ENCODE results near the gene SLC12A1.

DNA sequence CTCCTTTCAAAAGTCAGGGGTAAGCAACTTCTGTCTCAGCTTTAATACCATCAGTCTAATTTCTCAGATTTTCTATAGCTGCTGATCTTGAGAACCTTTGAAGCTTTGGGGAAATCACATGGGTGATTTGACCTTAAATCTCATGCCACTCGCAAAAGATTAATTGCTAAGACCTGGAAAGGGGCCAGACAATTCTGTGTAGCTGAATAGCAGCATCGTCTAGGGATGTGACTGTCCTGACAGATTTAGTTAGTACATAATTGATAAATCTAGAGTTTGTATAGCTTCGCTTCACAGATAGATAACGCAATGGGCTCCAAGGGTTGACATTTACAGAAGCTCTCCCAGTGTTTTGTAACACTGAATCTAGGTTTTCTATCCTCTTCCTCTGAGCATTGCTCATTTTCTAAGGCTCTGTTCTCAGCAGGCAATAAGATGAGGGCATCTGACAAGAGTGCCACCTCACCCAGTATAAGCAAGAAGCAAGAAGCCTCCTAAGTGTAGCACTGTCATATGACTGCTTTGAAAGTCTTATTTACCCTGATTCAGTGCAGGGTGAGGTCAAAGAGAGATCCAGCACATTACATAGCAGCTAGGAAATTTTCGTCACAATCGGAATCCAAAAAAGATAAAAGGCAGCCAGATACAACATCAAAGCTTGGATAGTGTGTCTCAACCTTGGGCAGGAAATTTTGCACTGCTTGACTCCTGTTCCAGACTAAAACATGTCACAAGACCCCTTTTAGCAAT, 77.5 kb downstream of the SLC12A1 start:
- TF ChIP-seq, protein P1, sequence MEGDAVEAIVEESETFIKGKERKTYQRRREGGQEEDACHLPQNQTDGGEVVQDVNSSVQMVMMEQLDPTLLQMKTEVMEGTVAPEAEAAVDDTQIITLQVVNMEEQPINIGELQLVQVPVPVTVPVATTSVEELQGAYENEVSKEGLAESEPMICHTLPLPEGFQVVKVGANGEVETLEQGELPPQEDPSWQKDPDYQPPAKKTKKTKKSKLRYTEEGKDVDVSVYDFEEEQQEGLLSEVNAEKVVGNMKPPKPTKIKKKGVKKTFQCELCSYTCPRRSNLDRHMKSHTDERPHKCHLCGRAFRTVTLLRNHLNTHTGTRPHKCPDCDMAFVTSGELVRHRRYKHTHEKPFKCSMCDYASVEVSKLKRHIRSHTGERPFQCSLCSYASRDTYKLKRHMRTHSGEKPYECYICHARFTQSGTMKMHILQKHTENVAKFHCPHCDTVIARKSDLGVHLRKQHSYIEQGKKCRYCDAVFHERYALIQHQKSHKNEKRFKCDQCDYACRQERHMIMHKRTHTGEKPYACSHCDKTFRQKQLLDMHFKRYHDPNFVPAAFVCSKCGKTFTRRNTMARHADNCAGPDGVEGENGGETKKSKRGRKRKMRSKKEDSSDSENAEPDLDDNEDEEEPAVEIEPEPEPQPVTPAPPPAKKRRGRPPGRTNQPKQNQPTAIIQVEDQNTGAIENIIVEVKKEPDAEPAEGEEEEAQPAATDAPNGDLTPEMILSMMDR (IDR thresholded peaks at IDR 0.05), result no peak
- TF ChIP-seq POLR2A (IDR thresholded peaks at IDR 0.05; ENCODE audit: low read depth), result no peak
- no peak for TF ChIP-seq POLR2AphosphoS5 (IDR thresholded peaks at IDR 0.05)

Measured in esophagus muscularis mucosa (tissue), 3 donors.